ENCODE data around the gene ZFC3H1. TPM values are rescaled to one million over a fixed set of nuclear protein-coding genes. Genes with fewer than 3 reads are reported as not detected.

The ZFC3H1 gene
- polyA plus RNA-seq, 3 donors = 12.5 to 57.0 (median 16.3) TPM

DNA sequence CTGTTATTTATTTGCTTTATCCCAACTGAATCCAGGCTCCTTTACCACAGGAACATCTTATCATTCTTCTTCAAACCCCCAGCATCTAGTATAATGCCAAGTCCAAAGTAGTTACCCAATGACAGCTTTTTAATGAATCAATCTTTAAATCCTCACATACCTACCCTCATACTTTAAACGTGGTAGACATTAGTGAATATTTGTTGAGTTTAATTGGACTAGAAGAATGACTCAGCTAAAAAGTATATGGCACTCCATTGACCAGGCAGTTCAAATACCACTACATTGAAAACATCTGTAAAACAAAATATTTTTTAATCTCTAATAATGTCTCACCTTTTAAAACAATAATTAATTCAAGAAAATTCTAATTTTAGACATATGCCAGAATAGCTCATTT lies 98.1 kb downstream of the ZFC3H1 start:
- peaks cover 0 to 4% (median 0%) of the 10 kb centered on the region in 7 donors for H3K9me3 Mint-ChIP-seq
- intact Hi-C loops (cut with micrococcal nuclease) = no loop called here
- Histone ChIP-seq H3K9ac (ENCODE audit: insufficient read depth, low read length, poor library complexity, severe bottlenecking) (no peak overlapping the region), H3K4me3 (replicated peaks in 1 of 3; ENCODE audit: low read depth in 2 of 3, low read length in 3 of 3) (no peak overlapping the region), H3K4me1 (ENCODE audit: control insufficient read depth in 1 of 2, insufficient read depth in 2 of 2, low read length in 2 of 2) (no peaks in the 10 kb centered on the region), H3K36me3 (replicated peaks in 1 of 2; ENCODE audit: control insufficient read depth in 1 of 2, insufficient read depth in 2 of 2, low read length in 2 of 2) (no peaks in the 10 kb centered on the region), H3K9me3 (replicated peaks in 1 of 2; ENCODE audit: control insufficient read depth in 1 of 2, insufficient read depth in 1 of 2, low read length in 2 of 2) (no peaks in the 10 kb centered on the region), H3K79me2 (ENCODE audit: insufficient read depth, low read length) (no peaks in the 10 kb centered on the region), H4K20me1 (ENCODE audit: insufficient read depth, low read length) (no peaks in the 10 kb centered on the region), H3K4me2 (replicated peaks; ENCODE audit: extremely low read depth, low read length, poor library complexity, severe bottlenecking) (no peak overlapping the region), H3K27me3 (ENCODE audit: control insufficient read depth in 2 of 2, insufficient read depth in 2 of 2, low read length in 2 of 2) (no peaks in the 10 kb centered on the region), H3K27ac (ENCODE audit: low read depth in 1 of 2, low read length in 2 of 2) (no peak overlapping the region), H2AFZ (ENCODE audit: insufficient read depth, low read depth, low read length, poor library complexity, severe bottlenecking) (no peak overlapping the region)
- H3K27ac Mint-ChIP-seq = no peak overlapping the region
- no peak overlapping the region for H3K4me3 Mint-ChIP-seq
- no peak for DNase-seq
- TF ChIP-seq, protein P1, sequence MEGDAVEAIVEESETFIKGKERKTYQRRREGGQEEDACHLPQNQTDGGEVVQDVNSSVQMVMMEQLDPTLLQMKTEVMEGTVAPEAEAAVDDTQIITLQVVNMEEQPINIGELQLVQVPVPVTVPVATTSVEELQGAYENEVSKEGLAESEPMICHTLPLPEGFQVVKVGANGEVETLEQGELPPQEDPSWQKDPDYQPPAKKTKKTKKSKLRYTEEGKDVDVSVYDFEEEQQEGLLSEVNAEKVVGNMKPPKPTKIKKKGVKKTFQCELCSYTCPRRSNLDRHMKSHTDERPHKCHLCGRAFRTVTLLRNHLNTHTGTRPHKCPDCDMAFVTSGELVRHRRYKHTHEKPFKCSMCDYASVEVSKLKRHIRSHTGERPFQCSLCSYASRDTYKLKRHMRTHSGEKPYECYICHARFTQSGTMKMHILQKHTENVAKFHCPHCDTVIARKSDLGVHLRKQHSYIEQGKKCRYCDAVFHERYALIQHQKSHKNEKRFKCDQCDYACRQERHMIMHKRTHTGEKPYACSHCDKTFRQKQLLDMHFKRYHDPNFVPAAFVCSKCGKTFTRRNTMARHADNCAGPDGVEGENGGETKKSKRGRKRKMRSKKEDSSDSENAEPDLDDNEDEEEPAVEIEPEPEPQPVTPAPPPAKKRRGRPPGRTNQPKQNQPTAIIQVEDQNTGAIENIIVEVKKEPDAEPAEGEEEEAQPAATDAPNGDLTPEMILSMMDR (IDR thresholded peaks at IDR 0.05) = no peak
- no peaks in the 10 kb centered on the region for H3K4me1 Mint-ChIP-seq
- H3K36me3 Mint-ChIP-seq = no peaks in the 10 kb centered on the region
- H3K27me3 Mint-ChIP-seq (ENCODE audit: low read depth in 3 of 3) = peaks cover 0 to 1% (median 0%) of the 10 kb centered on the region in 3 donors
- no CpG with 5 or more reads among the region's 1 CpG for WGBS (ENCODE audit: insufficient coverage)

DNA sequence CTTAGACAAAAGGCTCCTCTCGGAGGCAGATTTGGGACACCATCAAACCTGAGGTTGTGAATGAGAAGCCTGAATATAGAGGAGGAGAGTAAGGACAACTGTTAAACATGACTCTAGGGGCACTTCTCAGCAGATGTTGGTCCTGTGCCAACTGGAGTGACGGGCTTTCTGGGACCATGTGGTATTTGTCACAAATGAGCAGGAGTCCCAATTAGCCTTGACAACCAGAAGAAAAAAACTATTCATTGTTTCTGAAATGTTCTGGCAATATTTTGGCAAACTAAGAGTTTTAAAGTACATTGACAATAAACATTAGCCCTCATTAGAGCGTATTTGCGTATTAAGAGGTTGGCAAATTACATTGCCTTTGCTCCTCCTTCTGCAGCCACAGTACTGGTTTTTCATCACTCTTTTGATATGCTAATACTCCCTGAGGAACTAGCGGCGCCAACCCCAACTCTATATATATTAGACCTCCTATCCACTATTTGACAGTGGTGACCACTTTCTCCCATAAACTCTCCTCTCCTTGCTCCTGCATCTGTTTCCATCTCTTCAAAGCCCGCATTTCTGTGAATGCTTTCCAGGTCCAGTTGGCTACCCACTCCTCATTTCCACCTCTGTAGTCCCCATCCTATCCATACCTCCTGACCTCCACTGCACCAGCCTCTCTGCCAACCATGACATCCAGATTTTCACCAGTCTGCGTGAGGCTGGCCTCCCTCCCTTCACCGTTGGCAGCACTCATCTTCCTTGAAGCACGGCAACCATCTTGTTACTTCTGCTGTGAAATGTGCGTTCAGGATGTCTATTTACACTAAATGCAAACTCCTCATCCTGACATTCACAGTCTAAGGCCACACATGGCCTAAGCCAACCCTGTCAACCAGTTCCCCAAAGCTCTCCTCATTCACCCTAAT lies 100.7 kb downstream of the ZFC3H1 start:
- intact Hi-C loops (cut with micrococcal nuclease) = no loop called here
- Histone ChIP-seq H3K27me3 (ENCODE audit: control insufficient read depth in 2 of 2, insufficient read depth in 2 of 2, low read length in 2 of 2) (no peaks in the 10 kb centered on the region), H3K79me2 (ENCODE audit: insufficient read depth, low read length) (no peaks in the 10 kb centered on the region), H3K4me3 (replicated peaks in 1 of 3; ENCODE audit: low read depth in 2 of 3, low read length in 3 of 3) (no peak overlapping the region), H3K4me2 (replicated peaks; ENCODE audit: extremely low read depth, low read length, poor library complexity, severe bottlenecking) (no peak overlapping the region), H2AFZ (ENCODE audit: insufficient read depth, low read depth, low read length, poor library complexity, severe bottlenecking) (no peak overlapping the region), H3K36me3 (replicated peaks in 1 of 2; ENCODE audit: control insufficient read depth in 1 of 2, insufficient read depth in 2 of 2, low read length in 2 of 2) (no peaks in the 10 kb centered on the region), H3K9ac (ENCODE audit: insufficient read depth, low read length, poor library complexity, severe bottlenecking) (no peak overlapping the region), H3K4me1 (ENCODE audit: control insufficient read depth in 1 of 2, insufficient read depth in 2 of 2, low read length in 2 of 2) (no peaks in the 10 kb centered on the region), H4K20me1 (ENCODE audit: insufficient read depth, low read length) (no peaks in the 10 kb centered on the region), H3K27ac (ENCODE audit: low read depth in 1 of 2, low read length in 2 of 2) (no peak overlapping the region), H3K9me3 (replicated peaks in 1 of 2; ENCODE audit: control insufficient read depth in 1 of 2, insufficient read depth in 1 of 2, low read length in 2 of 2) (no peaks in the 10 kb centered on the region)
- no peak overlapping the region for H3K4me3 Mint-ChIP-seq
- H3K9me3 Mint-ChIP-seq = peaks cover 0 to 4% (median 0%) of the 10 kb centered on the region in 7 donors
- no peaks in the 10 kb centered on the region for H3K4me1 Mint-ChIP-seq
- peak overlapping the region in 1 of 7 donors; percentile 7 for H3K27ac Mint-ChIP-seq
- H3K36me3 Mint-ChIP-seq = no peaks in the 10 kb centered on the region
- peaks cover 0 to 1% (median 0%) of the 10 kb centered on the region in 3 donors for H3K27me3 Mint-ChIP-seq (ENCODE audit: low read depth in 3 of 3)
- WGBS (ENCODE audit: insufficient coverage) = 97% methylated on average over 9 of the region's 11 CpGs
- TF ChIP-seq, protein P1 (IDR thresholded peaks at IDR 0.05) = no peak
- no peak for DNase-seq

Small RNA genes lying within 50 kb of the gene (small RNA-seq; reads per million reads assigned to genes)
- gene RF00560 (ENCODE audit: insufficient read length, low read depth) = not detected

Other genes starting within 250 kb of the ZFC3H1 start
- not detected for gene LGR5, start 224.1 kb downstream of the ZFC3H1 start, polyA plus RNA-seq
- 10 to 100 TPM in 1 of 3 donors, 1 to 10 TPM in 2; 3.5 to 16.3 (median 4.3) TPM for gene THAP2, start 453 bp upstream of the ZFC3H1 start, polyA plus RNA-seq
- 10 to 100 TPM in 2 of 3 donors, 1 to 10 TPM in 1; 9.1 to 39.7 (median 25.4) TPM for gene TMEM19, start 22.2 kb upstream of the ZFC3H1 start, polyA plus RNA-seq
- 10 to 100 TPM; 10.8 to 36.0 (median 31.1) TPM for gene RAB21, start 91.0 kb upstream of the ZFC3H1 start, polyA plus RNA-seq
- gene TBC1D15, start 175.9 kb upstream of the ZFC3H1 start, polyA plus RNA-seq = 10 to 100 TPM; 14.9 to 31.4 (median 27.0) TPM

Data from CD14-positive monocyte (primary cell).